Choroid plexus epithelial cell (primary cell): ENCODE data around the gene SUV39H1.
A peak's percentile ranks its signal among the peaks of the same experiment; 100 is the strongest.

Experiments used
- DNase-seq: peaks from one replicate; pipeline ENCODE4 v3.0.0-alpha.2; 2010; ENCODE audit warnings: low read depth
- H3K4me3 ChIP-seq: 2 replicates; pipeline ENCODE4 v1.5.1; 2011; ENCODE audit warnings: low read depth, mild to moderate bottlenecking, control low read depth, low read length, moderate library complexity
- TF ChIP-seq, protein P1 (sequence below): conservative IDR thresholded peaks from 2 replicates; pipeline ENCODE4 v1.5.1; 2011; ENCODE audit warnings: low read depth, mild to moderate bottlenecking, control low read depth, inconsistent platforms, low read length, moderate library complexity

Gene SUV39H1

DNA sequence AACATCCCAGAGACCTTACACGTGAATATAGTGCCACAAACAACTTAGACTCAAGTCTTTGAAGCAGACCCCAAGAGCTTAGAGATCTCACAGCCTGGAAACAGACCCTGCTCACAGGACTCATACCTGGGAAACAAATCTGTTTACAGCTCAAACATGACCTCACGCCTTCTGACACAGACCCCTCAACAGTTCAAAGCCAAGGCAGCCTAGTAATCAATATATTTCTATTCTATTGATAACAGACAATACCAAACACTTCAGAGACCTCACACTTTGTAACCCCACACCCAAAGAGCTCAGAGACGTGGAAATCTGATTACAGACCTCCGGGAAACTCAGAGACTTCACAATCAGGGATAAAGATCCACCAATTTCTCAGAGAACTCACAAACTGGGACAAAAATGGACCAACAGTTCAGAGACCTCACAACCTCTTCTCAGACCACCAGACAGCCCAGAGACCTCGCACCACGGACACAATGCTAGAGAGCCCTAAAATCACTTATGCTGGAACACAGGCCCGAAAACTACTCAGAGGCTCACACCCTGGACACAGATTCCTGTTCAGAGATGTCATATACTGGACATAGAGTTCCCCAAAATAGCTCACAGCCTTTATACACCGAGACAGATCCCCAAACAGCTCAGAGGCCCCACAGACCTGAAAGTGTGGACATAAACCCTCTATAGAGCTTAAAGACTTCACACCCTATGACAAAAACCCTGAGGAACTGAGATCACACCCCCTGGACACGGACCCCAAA is 14.8 kb downstream of the SUV39H1 start:
- no peak overlapping the region for H3K4me3 ChIP-seq
- no peak for DNase-seq
- TF ChIP-seq, protein P1, sequence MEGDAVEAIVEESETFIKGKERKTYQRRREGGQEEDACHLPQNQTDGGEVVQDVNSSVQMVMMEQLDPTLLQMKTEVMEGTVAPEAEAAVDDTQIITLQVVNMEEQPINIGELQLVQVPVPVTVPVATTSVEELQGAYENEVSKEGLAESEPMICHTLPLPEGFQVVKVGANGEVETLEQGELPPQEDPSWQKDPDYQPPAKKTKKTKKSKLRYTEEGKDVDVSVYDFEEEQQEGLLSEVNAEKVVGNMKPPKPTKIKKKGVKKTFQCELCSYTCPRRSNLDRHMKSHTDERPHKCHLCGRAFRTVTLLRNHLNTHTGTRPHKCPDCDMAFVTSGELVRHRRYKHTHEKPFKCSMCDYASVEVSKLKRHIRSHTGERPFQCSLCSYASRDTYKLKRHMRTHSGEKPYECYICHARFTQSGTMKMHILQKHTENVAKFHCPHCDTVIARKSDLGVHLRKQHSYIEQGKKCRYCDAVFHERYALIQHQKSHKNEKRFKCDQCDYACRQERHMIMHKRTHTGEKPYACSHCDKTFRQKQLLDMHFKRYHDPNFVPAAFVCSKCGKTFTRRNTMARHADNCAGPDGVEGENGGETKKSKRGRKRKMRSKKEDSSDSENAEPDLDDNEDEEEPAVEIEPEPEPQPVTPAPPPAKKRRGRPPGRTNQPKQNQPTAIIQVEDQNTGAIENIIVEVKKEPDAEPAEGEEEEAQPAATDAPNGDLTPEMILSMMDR = no peak

GRCh38 chrX:48711929-48712505 is 15.5 kb downstream of the SUV39H1 start:
- TF ChIP-seq, protein P1 = no peak
- DNase-seq = no peak
- no peak overlapping the region for H3K4me3 ChIP-seq

DNA sequence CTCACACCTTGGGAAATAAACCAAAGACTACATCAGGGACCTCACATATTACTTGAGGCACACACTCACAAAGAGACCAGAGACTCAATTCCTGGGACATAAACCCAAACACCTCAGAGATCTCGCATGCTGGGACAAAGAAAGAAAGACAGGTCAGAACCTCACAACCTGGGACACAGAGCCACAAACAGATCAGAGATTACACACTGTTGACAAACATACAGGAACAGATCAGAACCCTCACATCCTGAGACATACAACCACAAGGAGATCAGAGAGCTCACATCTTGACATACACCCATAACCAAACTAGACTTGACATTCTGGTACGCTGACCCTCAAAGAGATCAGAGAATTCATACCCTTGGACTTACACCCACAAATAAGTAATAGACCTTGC is 17.3 kb downstream of the SUV39H1 start:
- no peak for DNase-seq
- TF ChIP-seq, protein P1 = no peak
- no peak overlapping the region for H3K4me3 ChIP-seq

GRCh38 chrX:48714573-48714972 is 18.0 kb downstream of the SUV39H1 start:
- H3K4me3 ChIP-seq = no peak overlapping the region
- DNase-seq = no peak
- TF ChIP-seq, protein P1 = no peak

DNA sequence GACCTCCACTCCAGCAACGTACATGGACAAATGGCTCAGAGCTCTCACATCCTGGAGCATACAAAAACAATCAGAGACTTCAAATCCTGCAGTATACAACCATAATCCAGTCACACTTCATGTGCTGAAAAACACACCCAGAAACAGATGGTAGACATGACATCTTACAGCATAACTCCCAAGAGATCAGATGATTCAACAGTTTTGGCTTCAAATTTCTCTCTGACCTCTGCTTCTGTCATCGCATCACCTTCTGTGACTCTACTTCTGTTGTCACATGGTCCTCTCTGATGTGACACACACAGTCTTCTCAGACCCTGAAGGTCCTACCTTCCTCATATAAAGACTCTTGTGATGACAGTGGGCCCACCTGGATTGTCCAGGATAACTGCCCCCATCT is 18.5 kb downstream of the SUV39H1 start:
- TF ChIP-seq, protein P1 = no peak
- H3K4me3 ChIP-seq = no peak overlapping the region
- peak; percentile 61 for DNase-seq

DNA sequence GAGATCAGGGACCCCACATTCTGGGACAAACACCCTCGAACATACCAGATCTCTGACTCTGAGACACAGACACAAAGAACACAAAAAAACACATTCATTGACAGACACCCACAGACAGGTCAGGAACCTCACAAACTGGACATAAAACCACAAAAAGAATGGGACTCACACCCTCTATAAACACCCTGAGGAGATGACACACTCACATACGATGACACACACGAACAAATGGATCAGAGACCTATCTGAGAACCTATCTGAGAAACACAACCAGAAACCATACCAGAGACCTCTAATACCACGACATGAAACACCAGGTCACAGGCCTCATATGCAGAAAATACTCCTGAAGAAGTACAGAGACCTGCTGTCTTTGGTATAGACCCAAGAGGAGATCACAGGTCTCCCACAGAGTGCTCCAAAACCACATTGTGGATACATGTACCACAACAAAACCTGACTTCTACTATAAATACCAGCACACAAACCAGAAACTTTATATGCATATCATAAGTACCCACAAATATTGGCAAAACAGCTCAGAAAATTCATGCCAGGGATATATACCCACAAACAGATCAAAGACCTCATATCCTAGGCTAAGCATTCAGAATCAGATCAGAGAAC is 19.5 kb downstream of the SUV39H1 start:
- H3K4me3 ChIP-seq = no peak overlapping the region
- DNase-seq = no peak
- TF ChIP-seq, protein P1 = no peak
